Sigmoid colon (tissue), 7 donors: Measurements from ENCODE around the gene PTPN14. TPM values are rescaled to one million over a fixed set of nuclear protein-coding genes. Genes with fewer than 3 reads are reported as not detected.

ENCODE experiments used
- DNase-seq: peaks from one replicate; pipeline ENCODE4 v3.0.0-alpha.2; 2019
- H3K27ac ChIP-seq, 4 donors: fragments of 200-600 bp; sonication (generic); one replicate each; pipeline ENCODE4 v1.5.1; 2016 to 2019; ENCODE audit warnings: mild to moderate bottlenecking in 1 of 4
- H3K27me3 ChIP-seq, 3 donors: fragments of 200-600 bp; sonication (generic); one replicate each; pipeline ENCODE4 v1.5.1; 2019; ENCODE audit warnings: mild to moderate bottlenecking in 1 of 3
- H3K36me3 ChIP-seq, 4 donors: fragments of 200-600 bp; sonication (generic); one replicate each; pipeline ENCODE4 v1.5.1; 2016 to 2019
- H3K4me1 ChIP-seq, 4 donors: fragments of 200-600 bp; sonication (generic); one replicate each; pipeline ENCODE4 v1.5.1; 2017 to 2019
- H3K4me3 ChIP-seq, 4 donors: fragments of 200-600 bp; sonication (generic); one replicate each; pipeline ENCODE4 v1.5.1; 2017 to 2019; ENCODE audit warnings: mild to moderate bottlenecking in 2 of 4, moderate library complexity in 1 of 4
- H3K9me3 ChIP-seq, 4 donors: fragments of 200-600 bp in 3 of 4; sonication (generic) in 3 of 4; one replicate each; pipeline versions ENCODE4 v1.5.1 to v1.6.1; 2013 to 2019
- CTCF ChIP-seq, 4 experiments: fragments of 450-650 bp in 3 of 4; fragments of 200-600 bp in 1 of 4; IDR thresholded peaks; one replicate each; pipeline ENCODE4 v1.5.1; 2016 to 2019; ENCODE audit warnings: antibody characterized with exemption in 4 of 4, mild to moderate bottlenecking in 3 of 4, moderate library complexity in 2 of 4
- EP300 ChIP-seq, 4 donors: sonication (generic); formaldehyde crosslinking; IDR thresholded peaks; one replicate each; pipeline ENCODE4 v1.6.1; 2017; ENCODE audit warnings: antibody characterized with exemption in 4 of 4
- POLR2A ChIP-seq, 2 donors: fragments of 450-650 bp; IDR thresholded peaks; one replicate each; pipeline ENCODE4 v1.6.1; 2016; ENCODE audit warnings: antibody characterized with exemption in 2 of 2, mild to moderate bottlenecking in 2 of 2, moderate library complexity in 2 of 2
- POLR2AphosphoS5 ChIP-seq, 4 donors: sonication (generic); formaldehyde crosslinking; IDR thresholded peaks; one replicate each; pipeline ENCODE4 v1.6.1; 2017; ENCODE audit warnings: antibody characterized with exemption in 4 of 4
- WGBS, 2 donors: extraction: QIAGEN DNeasy Blood & Tissue Kit; methylation state at CpG; one replicate each; pipeline ENCODE4 v1.1.7; 2013; 5-methylcytosine and 5-hydroxymethylcytosine counted together
- intact Hi-C: fragments of 100-400 bp; cut with DNase I; formaldehyde crosslinking; loops from one replicate; pipeline ENCODE4 v1.15.1; 2023
- polyA plus RNA-seq, 3 donors: library from polyadenylated mRNA; stranded (reverse); fragments of 200-250 nt; gene quantifications; one replicate each; pipeline ENCODE4 v1.2.3, GENCODE V29; 2013
- total RNA-seq, 4 donors: library from RNA; depleted of rRNA; stranded (reverse); fragments of >200 nt; gene quantifications; one replicate each; pipeline ENCODE4 v1.1.0, GENCODE V29; 2016
- donor health status: healthy with polysubstance abuse.
- donor health status: Bipolar disorder and iron deficiency.
- donor health status: healthy.

The PTPN14 gene
- total and polyA plus RNA-seq, 7 donors: 0.46 to 35.5 (median 20.1) TPM

- H3K27ac ChIP-seq: no peak overlapping the region
- H3K27me3 ChIP-seq: no peaks in the 10 kb centered on the region
- no peaks in the 10 kb centered on the region for H3K9me3 ChIP-seq
- 75 to 87% methylated on average over 25 of the region's 25 CpGs for WGBS, 2 donors
- peaks cover 0 to 11% (median 8%) of the 10 kb centered on the region in 4 donors for H3K4me1 ChIP-seq
- H3K36me3 ChIP-seq: no peaks in the 10 kb centered on the region
- no peak for DNase-seq
- TF ChIP-seq POLR2AphosphoS5 (IDR thresholded peaks at IDR 0.05) (no peak), POLR2A (IDR thresholded peaks at IDR 0.05) (no peak), CTCF (IDR thresholded peaks at IDR 0.05) (no peak), EP300 (IDR thresholded peaks at IDR 0.05) (no peak)
- intact Hi-C loops: no loop called here
- peak overlapping the region in 3 of 4 donors; percentile 17 to 35 (median 31) for H3K4me3 ChIP-seq
These were observed 248.1 kb downstream of the PTPN14 start for GRCh38 chr1:214303141-214303930.

- intact Hi-C loops: no loop called here
- no peaks in the 10 kb centered on the region for H3K36me3 ChIP-seq
- no peaks in the 10 kb centered on the region for H3K27me3 ChIP-seq
- peaks cover 0 to 11% (median 8%) of the 10 kb centered on the region in 4 donors for H3K4me1 ChIP-seq
- DNase-seq: no peak
- H3K9me3 ChIP-seq: no peaks in the 10 kb centered on the region
- H3K4me3 ChIP-seq: no peak overlapping the region
- no peak overlapping the region for H3K27ac ChIP-seq
- no peak for TF ChIP-seq POLR2A (IDR thresholded peaks at IDR 0.05)
- no peak for TF ChIP-seq CTCF (IDR thresholded peaks at IDR 0.05)
- TF ChIP-seq EP300 (IDR thresholded peaks at IDR 0.05): no peak
- no peak for TF ChIP-seq POLR2AphosphoS5 (IDR thresholded peaks at IDR 0.05)
These were observed 249.9 kb downstream of the PTPN14 start for GRCh38 chr1:214301526-214301925.

- Histone ChIP-seq H3K36me3 (no peaks in the 10 kb centered on the region), H3K9me3 (no peaks in the 10 kb centered on the region), H3K4me3 (no peak overlapping the region), H3K4me1 (peaks cover 0 to 11% (median 8%) of the 10 kb centered on the region in 4 donors), H3K27me3 (no peaks in the 10 kb centered on the region), H3K27ac (no peak overlapping the region)
- intact Hi-C loops: no loop called here
- TF ChIP-seq POLR2AphosphoS5 (IDR thresholded peaks at IDR 0.05): no peak
- TF ChIP-seq POLR2A (IDR thresholded peaks at IDR 0.05): no peak
- no peak for TF ChIP-seq EP300 (IDR thresholded peaks at IDR 0.05)
- no peak for TF ChIP-seq CTCF (IDR thresholded peaks at IDR 0.05)
- DNase-seq: no peak
- WGBS, 2 donors: 96 to 97% methylated on average over 9 of the region's 9 CpGs
These were observed 251.1 kb downstream of the PTPN14 start for GRCh38 chr1:214300149-214300780.

Other genes with a start within 250 kb of the PTPN14 start
- 1 to 10 TPM in 2 of 4 donors, under 1 TPM in 2; 0.36 to 1.9 (median 0.93) TPM for gene CENPF, start 51.6 kb upstream of the PTPN14 start, total RNA-seq
- gene CENPF, start 51.6 kb upstream of the PTPN14 start, polyA plus RNA-seq: 10 to 100 TPM in 1 of 3 donors, 1 to 10 TPM in 2; 2.1 to 25.2 (median 3.6) TPM